ENCODE measurements around the gene NANOS1. TPM values are rescaled to one million over a fixed set of nuclear protein-coding genes. Genes with fewer than 3 reads are reported as not detected.

The NANOS1 gene
- total and polyA plus RNA-seq, 9 of the 15 experiments (the other 6 are each of a cell fraction or from before 2014, with no cell fraction given): 0.14 to 1.6 (median 0.83) TPM; not detected in 1

DNA sequence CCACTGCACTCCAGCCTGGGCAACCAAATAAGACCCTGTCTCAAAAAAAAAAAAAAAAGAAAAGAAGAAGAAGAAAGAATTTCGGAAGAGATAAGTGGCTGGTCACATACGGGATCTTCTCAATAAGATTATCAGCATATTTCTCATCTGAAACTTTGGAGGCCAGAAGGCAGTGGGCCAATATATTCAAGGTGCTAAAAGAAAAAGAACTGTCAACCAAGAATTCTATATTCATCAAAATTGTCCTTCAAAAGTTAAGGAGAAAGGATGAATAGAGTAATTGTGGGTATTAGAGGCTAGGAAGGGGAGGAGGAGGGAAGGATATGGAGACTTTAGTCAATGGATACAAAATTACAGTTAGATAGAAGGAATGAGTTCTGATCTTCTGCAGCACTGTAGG, 43.9 kb upstream of the NANOS1 start:
- DNase-seq (ENCODE audit: extremely low read depth in 1 of 4, low spot score in 3 of 4) (no peak), ATAC-seq (no peak), FAIRE-seq (no peak)
- H3K9ac ChIP-seq (ENCODE audit: insufficient read depth in 1 of 2, low read depth in 2 of 2, low read length in 2 of 2): no peak overlapping the region
- no CpG with 5 or more reads among the region's 2 CpGs for WGBS (ENCODE audit: insufficient coverage, low coverage, missing lambda C conversion rate)
- no peak overlapping the region for H3K4me3 ChIP-seq
- BruUV-seq (replicated peaks): no TSS peak
- ChIA-PET POLR2A (no interaction called here), CTCF (ENCODE audit: low intra/inter-chr PET ratio) (no interaction called here)
- H4K20me1 ChIP-seq (replicated peaks; ENCODE audit: control insufficient read depth, insufficient read depth, low read length): no peaks in the 10 kb centered on the region
- H3K4me2 ChIP-seq (ENCODE audit: insufficient read depth, low read length): no peak overlapping the region
- H2AFZ ChIP-seq (ENCODE audit: low read depth, low read length): no peak overlapping the region
- no peaks in the 10 kb centered on the region for H3K9me1 ChIP-seq (ENCODE audit: control insufficient read depth, insufficient read depth, low read length)
- intact Hi-C loops (cut with micrococcal nuclease): no loop called here
- H3K27me3 ChIP-seq (ENCODE audit: control insufficient read depth in 2 of 2, insufficient read depth in 2 of 2, low read length in 2 of 2): peaks cover 0 to 15% of the 10 kb centered on the region in 2 experiments; a peak in 2 of 5 replicates
- H3K4me1 ChIP-seq (replicated peaks in 1 of 2; ENCODE audit: control insufficient read depth in 2 of 2, insufficient read depth in 2 of 2, low read length in 2 of 2): no peaks in the 10 kb centered on the region
- no peaks in the 10 kb centered on the region for H3K36me3 ChIP-seq (ENCODE audit: control insufficient read depth, insufficient read depth, low read length)
- H3K27ac ChIP-seq (ENCODE audit: extremely low read depth, low read depth, low read length): no peak overlapping the region
- in situ Hi-C loops (cut with MboI): no loop called here
- no peaks in the 10 kb centered on the region for H3K79me2 ChIP-seq (ENCODE audit: control insufficient read depth, insufficient read depth, low read length)
- no peaks in the 10 kb centered on the region for H3K9me3 ChIP-seq (replicated peaks; ENCODE audit: control insufficient read depth, insufficient read depth, low read depth, low read length)
- no peak for TF ChIP-seq ZNF311 (CRISPR knock-in tag; IDR thresholded peaks at IDR 0.05)
- no peak for TF ChIP-seq ZNF778 (CRISPR knock-in tag; IDR thresholded peaks at IDR 0.05)
- TF ChIP-seq HSF4 (CRISPR knock-in tag; IDR thresholded peaks at IDR 0.05; ENCODE audit: borderline replicate concordance): no peak
- TF ChIP-seq MTA1 (IDR thresholded peaks at IDR 0.05; ENCODE audit: borderline replicate concordance): no peak
- no peak for TF ChIP-seq SNRNP70 (optimal IDR thresholded peaks at IDR 0.05; ENCODE audit: low read depth, low read length)
- TF ChIP-seq SP1 (CRISPR knock-in tag; IDR thresholded peaks at IDR 0.05): no peak
- TF ChIP-seq ZKSCAN3 (CRISPR knock-in tag; IDR thresholded peaks at IDR 0.05): no peak
- no peak for TF ChIP-seq NRF1 (conservative IDR thresholded peaks at IDR 0.05 in 1 of 2, IDR thresholded peaks at IDR 0.05 in 1 of 2)
- no peak for TF ChIP-seq HDAC8 (tag; IDR thresholded peaks at IDR 0.05)
- no peak for TF ChIP-seq ZNF274 (IDR thresholded peaks at IDR 0.05; ENCODE audit: borderline replicate concordance, low read depth, low read length)
- TF ChIP-seq, protein P1, sequence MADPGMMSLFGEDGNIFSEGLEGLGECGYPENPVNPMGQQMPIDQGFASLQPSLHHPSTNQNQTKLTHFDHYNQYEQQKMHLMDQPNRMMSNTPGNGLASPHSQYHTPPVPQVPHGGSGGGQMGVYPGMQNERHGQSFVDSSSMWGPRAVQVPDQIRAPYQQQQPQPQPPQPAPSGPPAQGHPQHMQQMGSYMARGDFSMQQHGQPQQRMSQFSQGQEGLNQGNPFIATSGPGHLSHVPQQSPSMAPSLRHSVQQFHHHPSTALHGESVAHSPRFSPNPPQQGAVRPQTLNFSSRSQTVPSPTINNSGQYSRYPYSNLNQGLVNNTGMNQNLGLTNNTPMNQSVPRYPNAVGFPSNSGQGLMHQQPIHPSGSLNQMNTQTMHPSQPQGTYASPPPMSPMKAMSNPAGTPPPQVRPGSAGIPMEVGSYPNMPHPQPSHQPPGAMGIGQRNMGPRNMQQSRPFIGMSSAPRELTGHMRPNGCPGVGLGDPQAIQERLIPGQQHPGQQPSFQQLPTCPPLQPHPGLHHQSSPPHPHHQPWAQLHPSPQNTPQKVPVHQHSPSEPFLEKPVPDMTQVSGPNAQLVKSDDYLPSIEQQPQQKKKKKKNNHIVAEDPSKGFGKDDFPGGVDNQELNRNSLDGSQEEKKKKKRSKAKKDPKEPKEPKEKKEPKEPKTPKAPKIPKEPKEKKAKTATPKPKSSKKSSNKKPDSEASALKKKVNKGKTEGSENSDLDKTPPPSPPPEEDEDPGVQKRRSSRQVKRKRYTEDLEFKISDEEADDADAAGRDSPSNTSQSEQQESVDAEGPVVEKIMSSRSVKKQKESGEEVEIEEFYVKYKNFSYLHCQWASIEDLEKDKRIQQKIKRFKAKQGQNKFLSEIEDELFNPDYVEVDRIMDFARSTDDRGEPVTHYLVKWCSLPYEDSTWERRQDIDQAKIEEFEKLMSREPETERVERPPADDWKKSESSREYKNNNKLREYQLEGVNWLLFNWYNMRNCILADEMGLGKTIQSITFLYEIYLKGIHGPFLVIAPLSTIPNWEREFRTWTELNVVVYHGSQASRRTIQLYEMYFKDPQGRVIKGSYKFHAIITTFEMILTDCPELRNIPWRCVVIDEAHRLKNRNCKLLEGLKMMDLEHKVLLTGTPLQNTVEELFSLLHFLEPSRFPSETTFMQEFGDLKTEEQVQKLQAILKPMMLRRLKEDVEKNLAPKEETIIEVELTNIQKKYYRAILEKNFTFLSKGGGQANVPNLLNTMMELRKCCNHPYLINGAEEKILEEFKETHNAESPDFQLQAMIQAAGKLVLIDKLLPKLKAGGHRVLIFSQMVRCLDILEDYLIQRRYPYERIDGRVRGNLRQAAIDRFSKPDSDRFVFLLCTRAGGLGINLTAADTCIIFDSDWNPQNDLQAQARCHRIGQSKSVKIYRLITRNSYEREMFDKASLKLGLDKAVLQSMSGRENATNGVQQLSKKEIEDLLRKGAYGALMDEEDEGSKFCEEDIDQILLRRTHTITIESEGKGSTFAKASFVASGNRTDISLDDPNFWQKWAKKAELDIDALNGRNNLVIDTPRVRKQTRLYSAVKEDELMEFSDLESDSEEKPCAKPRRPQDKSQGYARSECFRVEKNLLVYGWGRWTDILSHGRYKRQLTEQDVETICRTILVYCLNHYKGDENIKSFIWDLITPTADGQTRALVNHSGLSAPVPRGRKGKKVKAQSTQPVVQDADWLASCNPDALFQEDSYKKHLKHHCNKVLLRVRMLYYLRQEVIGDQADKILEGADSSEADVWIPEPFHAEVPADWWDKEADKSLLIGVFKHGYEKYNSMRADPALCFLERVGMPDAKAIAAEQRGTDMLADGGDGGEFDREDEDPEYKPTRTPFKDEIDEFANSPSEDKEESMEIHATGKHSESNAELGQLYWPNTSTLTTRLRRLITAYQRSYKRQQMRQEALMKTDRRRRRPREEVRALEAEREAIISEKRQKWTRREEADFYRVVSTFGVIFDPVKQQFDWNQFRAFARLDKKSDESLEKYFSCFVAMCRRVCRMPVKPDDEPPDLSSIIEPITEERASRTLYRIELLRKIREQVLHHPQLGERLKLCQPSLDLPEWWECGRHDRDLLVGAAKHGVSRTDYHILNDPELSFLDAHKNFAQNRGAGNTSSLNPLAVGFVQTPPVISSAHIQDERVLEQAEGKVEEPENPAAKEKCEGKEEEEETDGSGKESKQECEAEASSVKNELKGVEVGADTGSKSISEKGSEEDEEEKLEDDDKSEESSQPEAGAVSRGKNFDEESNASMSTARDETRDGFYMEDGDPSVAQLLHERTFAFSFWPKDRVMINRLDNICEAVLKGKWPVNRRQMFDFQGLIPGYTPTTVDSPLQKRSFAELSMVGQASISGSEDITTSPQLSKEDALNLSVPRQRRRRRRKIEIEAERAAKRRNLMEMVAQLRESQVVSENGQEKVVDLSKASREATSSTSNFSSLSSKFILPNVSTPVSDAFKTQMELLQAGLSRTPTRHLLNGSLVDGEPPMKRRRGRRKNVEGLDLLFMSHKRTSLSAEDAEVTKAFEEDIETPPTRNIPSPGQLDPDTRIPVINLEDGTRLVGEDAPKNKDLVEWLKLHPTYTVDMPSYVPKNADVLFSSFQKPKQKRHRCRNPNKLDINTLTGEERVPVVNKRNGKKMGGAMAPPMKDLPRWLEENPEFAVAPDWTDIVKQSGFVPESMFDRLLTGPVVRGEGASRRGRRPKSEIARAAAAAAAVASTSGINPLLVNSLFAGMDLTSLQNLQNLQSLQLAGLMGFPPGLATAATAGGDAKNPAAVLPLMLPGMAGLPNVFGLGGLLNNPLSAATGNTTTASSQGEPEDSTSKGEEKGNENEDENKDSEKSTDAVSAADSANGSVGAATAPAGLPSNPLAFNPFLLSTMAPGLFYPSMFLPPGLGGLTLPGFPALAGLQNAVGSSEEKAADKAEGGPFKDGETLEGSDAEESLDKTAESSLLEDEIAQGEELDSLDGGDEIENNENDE (IDR thresholded peaks at IDR 0.05; ENCODE audit: low read depth, low read length): no peak
- TF ChIP-seq CREBBP (IDR thresholded peaks at IDR 0.05; ENCODE audit: low read depth, low read length): no peak
- no peak for TF ChIP-seq ZNF589 (CRISPR knock-in tag; IDR thresholded peaks at IDR 0.05; ENCODE audit: low read depth)
- TF ChIP-seq ZSCAN32 (CRISPR knock-in tag; IDR thresholded peaks at IDR 0.05): no peak
